ENCODE results near the gene WIPI1. TPM values are rescaled to one million over a fixed set of nuclear protein-coding genes. Genes with fewer than 3 reads are reported as not detected.

WIPI1 gene
- total RNA-seq, 4 donors from 2014 or later, result 23.0 to 32.2 (median 25.5) TPM

DNA sequence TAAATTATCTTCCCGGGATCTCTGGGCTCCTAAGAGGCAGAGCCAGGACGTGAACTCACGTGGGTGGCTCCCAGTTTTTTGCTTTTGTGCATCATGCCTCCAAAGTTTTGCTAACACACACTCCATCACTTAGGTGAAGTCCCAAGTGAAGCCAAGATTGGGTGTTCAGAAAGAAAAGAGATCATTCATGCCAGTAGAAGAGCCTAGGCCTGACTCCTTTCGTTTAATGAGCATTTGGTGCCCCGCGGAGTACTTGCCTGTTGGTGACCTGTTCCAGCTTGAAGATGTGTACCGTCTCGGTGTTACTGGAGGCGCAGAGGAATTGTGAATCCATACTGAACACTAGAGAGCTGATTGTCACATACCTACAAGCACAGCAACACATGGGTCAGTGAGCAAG, 24.1 kb downstream of the WIPI1 start:
- H3K36me3 ChIP-seq, result peaks cover 13 to 77% (median 16%) of the 10 kb centered on the region in 3 donors
- H3K27me3 ChIP-seq, result no peaks in the 10 kb centered on the region
- H3K4me3 ChIP-seq, result no peak overlapping the region
- no peak for DNase-seq
- intact Hi-C loops (cut with DNase I), result loop anchor here (5.0 kb wide), 1 partner anchor 171 kb away; no protein-coding TSS in a partner anchor
- no peak overlapping the region for H3K27ac ChIP-seq
- TF ChIP-seq POLR2A (IDR thresholded peaks at IDR 0.05), result no peak
- TF ChIP-seq, protein P1, sequence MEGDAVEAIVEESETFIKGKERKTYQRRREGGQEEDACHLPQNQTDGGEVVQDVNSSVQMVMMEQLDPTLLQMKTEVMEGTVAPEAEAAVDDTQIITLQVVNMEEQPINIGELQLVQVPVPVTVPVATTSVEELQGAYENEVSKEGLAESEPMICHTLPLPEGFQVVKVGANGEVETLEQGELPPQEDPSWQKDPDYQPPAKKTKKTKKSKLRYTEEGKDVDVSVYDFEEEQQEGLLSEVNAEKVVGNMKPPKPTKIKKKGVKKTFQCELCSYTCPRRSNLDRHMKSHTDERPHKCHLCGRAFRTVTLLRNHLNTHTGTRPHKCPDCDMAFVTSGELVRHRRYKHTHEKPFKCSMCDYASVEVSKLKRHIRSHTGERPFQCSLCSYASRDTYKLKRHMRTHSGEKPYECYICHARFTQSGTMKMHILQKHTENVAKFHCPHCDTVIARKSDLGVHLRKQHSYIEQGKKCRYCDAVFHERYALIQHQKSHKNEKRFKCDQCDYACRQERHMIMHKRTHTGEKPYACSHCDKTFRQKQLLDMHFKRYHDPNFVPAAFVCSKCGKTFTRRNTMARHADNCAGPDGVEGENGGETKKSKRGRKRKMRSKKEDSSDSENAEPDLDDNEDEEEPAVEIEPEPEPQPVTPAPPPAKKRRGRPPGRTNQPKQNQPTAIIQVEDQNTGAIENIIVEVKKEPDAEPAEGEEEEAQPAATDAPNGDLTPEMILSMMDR (IDR thresholded peaks at IDR 0.05), result no peak
- H3K4me1 ChIP-seq, result peaks cover 8 to 26% (median 11%) of the 10 kb centered on the region in 3 donors
- 83 to 89% methylated on average over 9 of the region's 9 CpGs for WGBS, 2 donors
- H3K9me3 ChIP-seq, result no peaks in the 10 kb centered on the region

DNA sequence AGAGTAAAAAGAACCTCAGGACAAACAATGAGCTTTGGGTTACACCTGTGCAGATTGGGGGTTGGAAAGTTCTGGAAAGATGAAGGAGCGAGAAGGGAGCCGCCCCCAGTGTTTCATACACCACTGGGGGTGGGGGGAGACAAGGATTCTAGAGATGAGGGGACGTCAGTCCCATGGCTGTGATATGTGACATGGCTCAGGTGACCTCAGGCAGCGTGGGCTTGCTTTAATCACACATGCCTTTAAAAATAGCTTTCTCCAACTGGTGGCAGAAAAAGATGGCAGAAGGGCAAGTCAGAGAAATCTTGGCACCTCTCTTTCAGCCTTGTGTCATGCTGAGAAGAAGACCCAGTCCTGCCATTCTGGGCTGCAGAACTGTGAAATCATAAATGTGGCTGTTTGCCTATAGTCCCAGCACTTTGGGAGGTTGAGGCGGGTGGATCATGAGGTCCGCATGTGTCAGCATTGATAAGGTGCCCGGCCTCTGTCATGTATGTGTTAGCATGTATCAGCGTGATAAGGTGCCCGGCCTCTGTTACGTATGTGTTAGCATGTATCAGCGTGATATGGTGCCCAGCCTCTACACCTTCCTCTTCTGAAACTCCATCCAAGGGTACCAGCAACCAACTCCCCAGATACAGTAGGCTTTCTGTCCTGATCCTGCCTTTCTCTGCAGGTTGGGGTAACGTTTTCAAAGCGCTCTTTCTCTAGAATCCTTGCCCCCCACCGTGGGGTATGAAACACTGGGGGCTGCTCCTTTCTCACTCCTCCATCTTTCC, 25.0 kb downstream of the WIPI1 start:
- WGBS, 2 donors, result 86 to 92% methylated on average over 13 to 14 of the region's 14 CpGs
- no peak overlapping the region for H3K27ac ChIP-seq
- peaks cover 5 to 17% (median 8%) of the 10 kb centered on the region in 3 donors for H3K4me1 ChIP-seq
- no peaks in the 10 kb centered on the region for H3K27me3 ChIP-seq
- H3K9me3 ChIP-seq, result no peaks in the 10 kb centered on the region
- intact Hi-C loops (cut with DNase I), result loop anchor here (5.0 kb wide), 1 partner anchor 170 kb away; no protein-coding TSS in a partner anchor
- peaks cover 15 to 86% (median 16%) of the 10 kb centered on the region in 3 donors for H3K36me3 ChIP-seq
- no peak for DNase-seq
- H3K4me3 ChIP-seq, result no peak overlapping the region
- no peak for TF ChIP-seq POLR2A (IDR thresholded peaks at IDR 0.05)
- TF ChIP-seq, protein P1 (IDR thresholded peaks at IDR 0.05), result no peak

DNA sequence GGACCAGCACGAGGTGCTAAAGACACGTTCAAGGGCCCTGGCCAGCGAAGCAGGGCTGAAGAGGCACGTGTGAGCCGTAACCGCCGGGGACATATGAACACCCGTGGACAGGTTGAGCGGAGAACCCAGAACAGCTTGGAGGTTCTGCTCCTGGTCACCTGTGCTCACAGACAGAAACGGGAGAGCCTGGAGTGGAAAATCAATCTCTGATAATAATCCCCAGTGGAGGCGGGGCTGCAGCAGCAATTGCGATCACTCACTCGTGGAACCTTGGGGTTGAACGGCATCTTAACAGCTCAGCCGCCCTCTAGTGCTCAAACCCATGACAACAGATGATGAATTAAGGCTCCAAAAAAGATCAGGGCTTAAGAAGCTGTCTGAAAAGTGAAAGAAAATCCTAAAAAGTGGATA, 25.6 kb downstream of the WIPI1 start:
- peaks cover 5 to 11% (median 7%) of the 10 kb centered on the region in 3 donors for H3K4me1 ChIP-seq
- no peak overlapping the region for H3K4me3 ChIP-seq
- intact Hi-C loops (cut with DNase I), result loop anchor here (5.0 kb wide), 1 partner anchor 169 kb away; no protein-coding TSS in a partner anchor
- TF ChIP-seq POLR2A (IDR thresholded peaks at IDR 0.05), result no peak
- TF ChIP-seq, protein P1 (IDR thresholded peaks at IDR 0.05), result peak in 2 of 6 experiments; percentile 31 to 58
- H3K9me3 ChIP-seq, result no peaks in the 10 kb centered on the region
- H3K27me3 ChIP-seq, result no peaks in the 10 kb centered on the region
- WGBS, 2 donors, result 60 to 83% methylated on average over 8 to 15 of the region's 15 CpGs
- DNase-seq, result no peak
- H3K27ac ChIP-seq, result no peak overlapping the region
- H3K36me3 ChIP-seq, result peaks cover 15 to 92% (median 16%) of the 10 kb centered on the region in 3 donors

DNA sequence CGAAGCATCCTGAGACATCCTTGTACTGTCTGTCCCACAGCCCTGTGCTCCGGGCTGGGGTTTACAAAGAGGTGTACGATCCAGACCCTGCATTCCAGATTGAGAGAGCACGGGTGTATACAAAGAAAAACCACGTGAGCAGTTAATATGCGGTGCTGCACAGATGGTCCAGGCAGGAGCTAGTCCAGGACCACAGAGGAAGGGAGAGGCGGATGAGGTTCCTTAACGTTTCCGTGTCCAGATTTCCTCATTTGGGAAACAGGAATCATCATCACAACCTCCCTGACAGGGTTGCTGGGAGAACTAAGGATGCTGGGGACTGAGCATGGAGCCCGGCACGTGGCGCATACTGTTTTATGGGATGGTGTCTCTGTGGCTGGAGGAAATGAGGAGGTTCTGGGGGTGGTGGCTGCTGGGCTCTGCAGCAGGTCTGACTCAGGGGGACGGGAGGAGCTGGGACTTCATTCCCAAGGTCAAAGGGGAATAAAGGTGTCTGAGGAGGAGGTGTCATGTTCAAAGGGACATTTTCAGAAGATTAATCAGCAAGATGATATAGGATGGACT, 26.2 kb downstream of the WIPI1 start:
- Histone ChIP-seq H3K27ac (no peak overlapping the region), H3K36me3 (peaks cover 15 to 96% (median 16%) of the 10 kb centered on the region in 3 donors), H3K4me1 (peaks cover 3 to 5% (median 4%) of the 10 kb centered on the region in 3 donors), H3K27me3 (no peaks in the 10 kb centered on the region), H3K9me3 (no peaks in the 10 kb centered on the region), H3K4me3 (no peak overlapping the region)
- DNase-seq, result no peak
- WGBS, 2 donors, result 82 to 83% methylated on average over 11 of the region's 13 CpGs
- intact Hi-C loops (cut with DNase I), result loop anchor here (5.0 kb wide), 1 partner anchor 169 kb away; no protein-coding TSS in a partner anchor
- TF ChIP-seq, protein P1 (IDR thresholded peaks at IDR 0.05), result no peak
- TF ChIP-seq POLR2A (IDR thresholded peaks at IDR 0.05), result no peak

DNA sequence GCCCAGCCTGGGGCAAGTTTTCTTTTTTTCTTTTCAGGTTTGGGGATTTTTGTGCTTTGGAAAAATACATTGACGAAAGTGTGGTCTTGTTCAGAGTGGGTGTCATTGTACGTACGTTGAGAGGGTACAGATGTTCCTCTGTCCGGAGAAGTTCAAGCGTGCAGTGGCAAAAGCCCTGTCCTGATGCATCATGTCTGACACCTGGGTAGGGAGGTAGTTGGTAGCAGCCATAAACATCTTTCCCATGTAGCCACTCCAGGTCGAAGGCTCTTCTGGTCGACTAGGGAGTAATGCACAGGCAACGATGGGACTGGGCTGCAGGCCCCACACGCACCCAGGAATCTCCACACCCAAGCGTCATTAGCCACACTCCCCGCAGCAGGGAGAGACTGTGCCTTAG, 27.4 kb downstream of the WIPI1 start:
- Histone ChIP-seq H3K36me3 (peaks cover 11 to 95% (median 16%) of the 10 kb centered on the region in 3 donors), H3K27me3 (no peaks in the 10 kb centered on the region), H3K4me1 (no peaks in the 10 kb centered on the region), H3K4me3 (no peak overlapping the region), H3K27ac (no peak overlapping the region), H3K9me3 (no peaks in the 10 kb centered on the region)
- TF ChIP-seq POLR2A (IDR thresholded peaks at IDR 0.05), result no peak
- intact Hi-C loops (cut with DNase I), result loop anchor here (5.0 kb wide), 1 partner anchor 168 kb away; no protein-coding TSS in a partner anchor
- no peak for DNase-seq
- WGBS, 2 donors, result 74 to 80% methylated on average over 5 to 6 of the region's 11 CpGs
